Measurements from ENCODE around the gene CCDC15. TPM values are rescaled to one million over a fixed set of nuclear protein-coding genes. Genes with fewer than 3 reads are reported as not detected.
A peak's percentile ranks its signal among the peaks of the same experiment; 100 is the strongest.

The CCDC15 gene
- total RNA-seq, 3 donors from 2014 or later = 0.73 to 1.8 (median 1.6) TPM

- peak; percentile 86 for ATAC-seq
- no peaks in the 10 kb centered on the region for H3K9me3 ChIP-seq
- intact Hi-C loops (cut with DNase I, micrococcal nuclease) = no loop called here
- peak; percentile 58 to 77 (median 63) for DNase-seq
- peaks cover 4% of the 10 kb centered on the region for H3K4me1 ChIP-seq (ENCODE audit: low read depth)
- TF ChIP-seq CTCF (IDR thresholded peaks at IDR 0.05) = no peak
- H3K4me3 ChIP-seq = no peak overlapping the region
- H3K36me3 ChIP-seq (ENCODE audit: low read depth) = no peaks in the 10 kb centered on the region
Observed at GRCh38 chr11:125070699-125071254, 116.8 kb downstream of the CCDC15 start.

- no peaks in the 10 kb centered on the region for H3K36me3 ChIP-seq (ENCODE audit: low read depth)
- intact Hi-C loops (cut with DNase I, micrococcal nuclease) = no loop called here
- no peak for ATAC-seq
- no peak for TF ChIP-seq CTCF (IDR thresholded peaks at IDR 0.05)
- no peaks in the 10 kb centered on the region for H3K9me3 ChIP-seq
- no peak for DNase-seq
- no peak overlapping the region for H3K4me3 ChIP-seq
- H3K4me1 ChIP-seq (ENCODE audit: low read depth) = peaks cover 4% of the 10 kb centered on the region
Observed at GRCh38 chr11:125071435-125071834, 117.4 kb downstream of the CCDC15 start.

- H3K4me1 ChIP-seq (ENCODE audit: low read depth) = peaks cover 4% of the 10 kb centered on the region
- H3K4me3 ChIP-seq = no peak overlapping the region
- H3K9me3 ChIP-seq = no peaks in the 10 kb centered on the region
- intact Hi-C loops (cut with DNase I, micrococcal nuclease) = no loop called here
- no peak for ATAC-seq
- no peak for DNase-seq
- no peaks in the 10 kb centered on the region for H3K36me3 ChIP-seq (ENCODE audit: low read depth)
- no peak for TF ChIP-seq CTCF (IDR thresholded peaks at IDR 0.05)
Observed at GRCh38 chr11:125071846-125072217, 117.8 kb downstream of the CCDC15 start.

- TF ChIP-seq CTCF (IDR thresholded peaks at IDR 0.05) = no peak
- Histone ChIP-seq H3K9me3 (no peaks in the 10 kb centered on the region), H3K4me3 (no peak overlapping the region), H3K36me3 (ENCODE audit: low read depth) (no peaks in the 10 kb centered on the region), H3K4me1 (ENCODE audit: low read depth) (peaks cover 4% of the 10 kb centered on the region)
- DNase-seq = peak in 2 of 3 donors; percentile 40 to 41
- intact Hi-C loops (cut with DNase I, micrococcal nuclease) = no loop called here
- ATAC-seq = peak; percentile 54
Observed at GRCh38 chr11:125072218-125072960, 118.4 kb downstream of the CCDC15 start.

GRCh38 chr11:125072961-125073590 is 119.1 kb downstream of the CCDC15 start:
- DNase-seq (peak in 1 of 3 donors; percentile 45), ATAC-seq (no peak)
- Histone ChIP-seq H3K4me1 (ENCODE audit: low read depth) (peaks cover 4% of the 10 kb centered on the region), H3K9me3 (no peaks in the 10 kb centered on the region), H3K36me3 (ENCODE audit: low read depth) (no peaks in the 10 kb centered on the region), H3K4me3 (no peak overlapping the region)
- intact Hi-C loops (cut with DNase I, micrococcal nuclease) = no loop called here
- no peak for TF ChIP-seq CTCF (IDR thresholded peaks at IDR 0.05)
